Measurements from ENCODE around the gene CAPN13.

DNA sequence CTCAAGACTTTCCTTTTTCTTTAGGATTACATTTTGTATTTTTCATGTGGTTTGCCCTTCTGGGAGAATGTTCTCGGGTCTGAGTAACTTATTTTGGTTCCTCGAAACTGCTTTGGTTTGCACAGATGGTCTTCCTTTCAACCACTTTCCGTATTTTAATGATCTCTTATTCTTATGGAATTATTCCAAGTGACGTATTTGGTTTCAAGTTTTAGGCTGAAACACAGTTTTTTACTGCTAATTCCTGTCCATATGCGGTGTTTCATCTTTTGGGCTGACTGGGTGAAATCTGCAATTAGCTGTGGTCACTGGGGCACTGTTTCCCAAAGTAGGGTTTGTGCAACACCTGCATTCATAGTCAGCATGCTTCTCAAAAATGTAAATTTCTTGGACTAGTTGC is 122.7 kb downstream of the CAPN13 start:
- TF ChIP-seq POLR2AphosphoS5 (IDR thresholded peaks at IDR 0.05; ENCODE audit: low read depth, low read length) (no peak), POLR2A (IDR thresholded peaks at IDR 0.05; ENCODE audit: low read depth, low read length) (no peak)
